Measurements from ENCODE around the gene CEP170B.
A peak's percentile ranks its signal among the peaks of the same experiment; 100 is the strongest.
"Not testable (repeated sequence)": the region's sequence is repeated elsewhere in the genome, so short reads cannot be mapped to it uniquely, and the experiment has no call there.

CEP170B gene

DNA sequence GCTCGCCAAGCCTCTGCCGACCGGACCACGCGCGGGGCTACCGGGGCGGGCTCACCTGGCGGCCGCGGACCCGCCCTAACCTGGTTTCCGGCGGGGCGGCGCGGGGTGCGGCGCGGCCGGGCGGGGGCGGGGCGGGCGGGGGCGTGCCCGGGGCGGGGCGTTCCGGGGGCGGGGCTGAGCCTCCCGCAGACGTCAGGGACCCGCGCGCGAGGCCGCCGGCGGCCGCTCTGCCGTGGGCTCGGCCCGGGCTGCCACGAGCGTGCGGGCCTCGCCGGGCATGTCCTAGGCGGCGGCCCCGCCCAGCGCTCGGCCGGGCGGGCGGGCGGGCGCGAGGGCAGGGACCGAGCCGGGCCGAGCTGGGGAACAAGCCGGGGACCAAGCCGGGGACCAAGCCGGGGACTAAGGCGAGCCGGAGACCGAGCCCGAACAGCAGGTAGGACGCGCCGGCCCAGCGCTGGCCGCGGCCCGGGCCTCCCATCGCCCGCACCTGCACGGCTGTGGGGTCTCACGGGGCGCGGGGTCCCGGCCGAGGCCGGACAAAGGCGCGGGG is at the start of gene CEP170B:
CEP170B (plus strand) TSS at position 188 of the 550 bp plus-strand sequence. CDS start 3,183 bp downstream, outside the sequence.
- peak; percentile 58 for DNase-seq (ENCODE audit: low spot score)

DNA sequence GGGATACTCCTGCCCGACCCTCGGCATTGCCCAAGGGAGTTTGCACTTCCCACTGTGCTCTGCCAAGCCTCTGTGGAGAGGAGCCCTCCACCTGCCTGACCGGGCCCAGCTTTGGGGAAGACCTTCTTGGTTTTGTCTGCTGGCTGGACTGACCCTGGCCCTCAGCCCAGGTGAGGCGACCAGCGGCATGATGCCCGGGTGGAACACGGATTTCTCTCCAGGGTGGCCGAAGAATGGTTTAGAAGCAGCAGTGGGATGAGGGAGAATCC is 48.5 kb upstream of the CEP170B start:
- no peak for DNase-seq (ENCODE audit: low spot score)

DNA sequence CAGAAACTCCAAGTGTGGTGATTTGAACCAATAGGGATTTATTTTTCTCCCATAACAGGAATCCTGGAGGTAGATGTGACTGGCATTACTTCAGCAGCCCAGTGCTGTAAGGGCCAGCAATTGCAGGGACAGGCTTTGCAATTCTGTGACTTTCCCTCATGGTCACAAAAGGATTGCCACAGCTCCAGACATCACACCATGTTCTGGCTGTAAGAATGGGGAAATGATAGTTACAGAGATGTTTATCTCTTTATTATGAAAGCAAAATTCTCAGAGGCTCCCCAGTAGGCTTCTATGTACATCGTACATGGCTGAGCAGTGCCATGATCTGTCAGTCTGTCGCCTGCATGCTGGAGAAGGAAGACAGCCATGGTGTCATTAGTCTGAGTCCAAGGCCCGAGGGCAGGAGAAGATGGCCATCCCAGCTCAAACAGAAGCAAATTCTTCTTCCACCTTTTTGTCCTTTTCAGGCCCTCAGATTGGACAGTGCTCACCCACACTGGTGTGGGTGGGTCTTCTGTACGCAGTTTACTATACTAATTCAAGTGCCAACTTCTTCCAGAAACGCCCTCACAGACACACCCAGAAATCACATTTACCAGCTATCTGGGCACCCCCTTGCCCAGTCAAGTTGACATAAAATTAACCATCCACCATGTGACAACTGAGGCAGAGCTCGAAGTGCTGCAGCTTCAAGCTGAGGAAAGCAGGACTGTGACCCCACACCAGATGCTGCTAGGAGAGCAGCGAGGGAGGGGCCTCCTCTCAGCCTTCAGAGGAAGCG is 46.9 kb upstream of the CEP170B start:
- DNase-seq (ENCODE audit: low spot score), result no peak

DNA sequence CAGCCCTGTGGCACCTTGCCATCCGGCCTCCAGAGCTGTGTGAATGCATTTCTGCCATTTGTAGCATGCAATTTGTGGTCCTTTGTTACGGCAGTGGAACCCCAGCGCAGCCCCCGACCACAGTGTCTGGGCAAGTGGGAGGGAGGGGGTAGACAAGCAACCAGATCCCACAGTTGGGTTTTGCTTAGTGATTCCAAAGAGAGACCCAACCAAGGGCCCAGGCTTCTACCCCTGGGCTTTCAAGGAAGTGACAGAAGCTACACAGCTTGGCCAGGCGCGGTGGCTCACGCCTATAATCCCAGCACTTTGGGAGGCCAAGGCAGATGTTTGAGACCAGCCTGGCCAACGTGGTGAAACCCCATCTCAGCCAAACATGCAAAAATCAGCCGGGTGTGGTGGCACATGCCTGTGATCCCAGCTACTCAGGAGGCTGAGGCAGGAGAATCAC is 46.3 kb upstream of the CEP170B start:
- no peak for DNase-seq (ENCODE audit: low spot score)

DNA sequence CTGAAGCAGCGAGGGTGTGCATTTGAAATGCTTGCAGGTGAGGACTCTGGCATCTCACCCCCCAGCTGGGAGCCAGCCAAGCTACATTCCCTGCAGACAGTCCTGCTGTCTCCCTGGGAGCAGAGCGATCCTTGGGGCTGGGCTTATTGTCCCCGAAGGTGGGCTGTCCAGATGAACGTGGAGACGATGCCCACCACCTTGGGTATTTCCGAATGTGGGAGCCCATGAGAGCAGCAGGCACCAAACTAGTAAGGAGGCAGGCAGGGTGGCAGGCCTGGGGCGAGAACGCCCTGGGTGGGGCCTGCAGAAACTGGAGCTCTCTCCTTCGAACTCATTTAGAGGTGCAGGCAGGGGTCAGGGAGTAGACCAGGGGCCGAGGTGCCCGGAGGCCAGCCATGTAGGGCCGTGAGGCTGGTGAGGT is 45.7 kb upstream of the CEP170B start:
- DNase-seq (ENCODE audit: low spot score), result no peak

DNA sequence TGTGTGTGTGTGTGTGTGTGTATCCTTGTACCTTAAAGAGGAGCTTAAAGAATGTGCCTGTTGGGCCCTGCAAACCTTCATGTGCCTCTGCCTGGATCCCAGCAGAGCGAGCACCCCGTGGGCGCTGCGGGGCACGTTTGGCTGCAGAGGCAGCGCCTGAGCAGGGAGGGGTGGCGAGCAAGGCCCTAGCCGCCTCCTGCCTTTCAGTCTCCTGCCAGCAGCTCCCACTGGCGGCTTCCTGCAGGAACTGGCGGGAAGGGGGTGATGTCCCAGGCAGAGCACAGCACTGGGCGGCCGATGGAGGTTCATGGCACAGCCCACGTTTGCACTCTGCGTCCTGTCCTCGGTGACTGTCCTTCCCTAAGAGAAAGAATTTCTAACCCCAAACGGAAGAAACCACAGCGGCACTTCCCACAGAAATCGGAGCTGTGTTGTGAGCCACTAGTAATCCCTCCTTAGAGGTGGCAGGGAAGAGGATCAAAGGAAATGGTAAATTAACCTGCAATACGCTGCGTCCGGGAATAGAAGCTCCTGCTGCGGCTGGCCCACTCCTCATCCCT is 44.3 kb upstream of the CEP170B start:
- DNase-seq (ENCODE audit: low spot score), result peak; percentile 93

DNA sequence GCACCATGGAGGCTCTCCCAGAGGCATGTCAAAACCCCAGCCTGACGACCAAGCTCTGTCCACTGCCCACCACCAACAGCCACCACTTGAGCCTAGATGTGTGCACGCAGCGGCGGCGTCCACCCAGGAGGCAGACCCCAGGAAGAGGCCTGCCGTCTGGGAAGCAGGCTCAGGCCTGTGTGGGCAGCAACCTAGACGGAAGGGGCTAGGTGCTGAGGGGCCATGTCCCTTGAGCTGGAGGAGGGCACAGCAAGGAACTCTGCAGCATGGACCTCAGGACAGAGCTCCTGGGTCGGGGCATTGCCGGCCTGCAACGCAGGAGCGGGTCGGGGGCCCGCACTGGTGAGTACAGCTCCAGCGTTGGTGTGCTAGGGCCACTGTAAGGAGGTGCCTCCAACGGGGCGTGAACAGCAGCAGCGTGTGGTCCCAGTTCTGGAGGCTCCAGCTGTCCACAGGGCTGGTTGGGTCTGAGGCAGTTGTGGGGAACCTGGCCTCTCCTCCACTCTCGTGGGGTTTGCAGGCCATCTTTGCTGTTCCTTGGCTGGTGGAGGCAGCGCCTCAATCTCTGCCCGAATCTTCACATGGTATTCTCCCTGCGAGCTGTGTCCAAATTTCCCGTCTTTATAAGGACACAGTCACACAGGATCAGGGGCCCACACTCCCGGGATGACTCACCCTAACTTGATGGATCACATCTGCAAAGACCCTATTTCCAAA is 43.7 kb upstream of the CEP170B start:
- no peak for DNase-seq (ENCODE audit: low spot score)

DNA sequence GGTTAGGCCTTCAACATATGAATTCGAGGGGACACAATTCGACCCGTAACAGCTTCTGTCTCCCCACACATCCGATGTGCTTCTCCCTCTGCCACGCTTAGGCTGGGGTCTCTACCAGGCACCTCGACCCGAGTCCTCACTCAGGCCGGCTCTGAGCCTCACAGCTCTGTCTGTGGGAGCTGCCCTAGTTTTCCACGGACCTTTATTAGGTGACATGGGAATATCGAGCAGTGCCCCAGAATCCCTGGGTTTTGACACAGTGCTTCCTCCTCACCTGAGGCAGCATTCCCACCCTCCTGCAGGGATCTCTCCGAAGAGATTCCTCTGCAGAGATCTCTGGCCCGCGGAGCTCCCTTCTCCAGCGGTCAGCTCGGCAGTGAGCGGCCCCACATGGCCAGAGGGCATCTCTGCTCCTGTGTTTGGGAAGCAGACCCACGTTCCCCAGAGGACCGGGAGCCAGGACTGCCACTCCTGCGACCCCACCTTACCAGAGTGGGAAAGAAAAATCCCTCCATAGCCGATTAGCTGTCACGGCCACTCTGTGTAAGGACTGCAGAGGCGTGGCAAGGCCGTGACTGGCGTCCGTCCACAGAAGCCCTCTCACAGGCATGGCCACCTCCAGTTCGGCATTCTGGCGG is 43.0 kb upstream of the CEP170B start:
- no peak for DNase-seq (ENCODE audit: low spot score)

DNA sequence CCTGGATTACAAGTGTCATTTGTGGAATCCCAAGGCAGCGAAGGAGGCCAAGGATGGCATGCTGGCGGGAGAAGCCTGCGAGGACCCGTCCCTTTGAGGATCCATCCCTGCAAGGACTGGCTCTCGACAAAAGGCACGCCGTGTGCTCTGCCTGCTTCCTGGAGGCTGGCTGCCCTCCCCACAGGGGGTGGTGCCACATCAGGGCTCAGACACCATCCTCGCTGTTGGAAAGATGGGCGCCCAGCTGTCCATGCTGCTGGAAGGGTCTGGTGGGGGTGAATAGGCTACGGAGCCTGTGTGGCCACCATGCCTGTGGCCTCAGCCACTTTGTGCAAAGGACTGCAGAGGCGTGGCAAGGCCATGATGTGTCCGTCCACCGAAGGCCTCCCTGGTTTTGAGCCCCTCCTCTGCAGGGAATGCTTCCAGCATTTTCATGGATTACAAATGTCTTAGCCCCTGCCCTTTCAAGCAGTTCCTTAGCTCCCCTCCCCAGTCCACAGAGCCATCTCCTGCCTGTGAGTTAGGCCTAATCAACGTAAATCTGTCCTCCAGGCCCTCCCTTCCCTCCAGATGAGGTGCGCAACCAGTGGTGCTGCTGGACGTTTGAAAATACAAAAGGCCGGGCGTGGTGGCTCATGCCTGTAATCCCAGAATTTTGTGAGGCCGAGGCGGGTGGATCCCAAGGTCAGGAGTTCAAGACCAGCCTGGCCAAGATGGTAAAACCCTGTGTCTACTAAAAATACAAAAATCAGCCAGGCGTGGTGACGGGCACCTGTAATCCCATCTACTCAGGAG is 42.0 kb upstream of the CEP170B start:
- DNase-seq (ENCODE audit: low spot score), result no peak

DNA sequence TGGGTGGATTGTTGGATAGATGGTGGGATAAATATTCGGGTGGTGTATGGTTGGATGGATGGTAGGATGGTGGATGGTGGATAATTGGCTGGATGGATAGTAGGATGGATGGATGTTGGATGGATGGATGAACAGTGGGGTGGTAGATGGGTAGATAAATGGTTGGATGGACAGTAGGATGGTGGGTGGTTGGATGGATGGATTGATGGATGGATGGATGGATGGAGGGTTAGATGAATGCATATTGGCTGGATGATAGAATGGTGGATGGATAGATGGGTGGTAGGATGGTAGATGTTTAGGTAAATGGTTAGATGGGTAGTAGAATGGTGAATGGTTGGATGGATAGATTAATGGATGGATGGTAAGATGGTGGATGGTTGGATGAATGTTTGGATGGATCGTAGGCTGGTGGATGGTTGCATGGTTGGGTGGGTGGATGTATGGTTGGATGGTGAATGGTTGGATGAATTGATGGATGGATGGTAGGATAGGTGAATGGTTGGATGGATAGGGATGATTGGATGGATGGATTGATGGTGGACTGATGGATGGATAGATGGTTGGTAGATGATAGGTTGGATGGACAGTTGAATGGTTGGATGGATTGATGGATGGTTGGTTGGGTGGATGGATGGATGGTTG is 40.6 kb upstream of the CEP170B start:
- DNase-seq (ENCODE audit: low spot score), result no peak

DNA sequence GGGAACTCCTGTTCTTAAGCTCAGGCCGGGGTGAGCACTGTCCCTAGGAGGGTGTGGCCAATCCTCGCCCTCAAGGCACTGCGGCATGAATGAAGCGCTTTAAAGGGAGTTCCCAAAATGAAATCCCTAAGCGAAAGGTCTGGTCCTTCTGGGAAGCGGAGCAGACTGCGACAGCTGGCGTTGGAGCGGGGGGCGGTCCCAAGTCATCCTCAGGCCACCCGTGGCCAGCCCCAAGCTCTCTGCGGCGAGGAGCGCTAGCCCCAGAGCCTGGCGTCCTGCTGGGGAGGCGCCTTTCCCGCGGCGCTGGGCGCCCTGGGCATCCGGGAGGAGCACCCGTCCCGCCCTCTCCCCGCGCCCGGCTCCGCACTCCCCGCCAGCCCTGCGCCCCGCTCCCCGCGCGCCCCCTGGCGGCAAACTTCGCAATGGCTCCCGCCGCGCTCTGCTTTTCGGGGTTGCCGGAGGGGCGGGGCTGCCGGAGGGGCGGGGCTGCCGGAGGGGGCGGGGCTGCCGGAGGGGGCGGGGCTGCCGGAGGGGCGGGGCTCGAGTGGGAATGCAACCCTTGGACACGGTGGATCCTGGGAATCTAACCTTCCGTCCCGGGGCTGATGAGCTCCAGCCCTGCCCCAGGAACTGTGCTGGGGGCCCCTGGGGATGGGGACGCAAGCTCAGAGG is 38.7 kb upstream of the CEP170B start:
- peak; percentile 83 for DNase-seq (ENCODE audit: low spot score)

DNA sequence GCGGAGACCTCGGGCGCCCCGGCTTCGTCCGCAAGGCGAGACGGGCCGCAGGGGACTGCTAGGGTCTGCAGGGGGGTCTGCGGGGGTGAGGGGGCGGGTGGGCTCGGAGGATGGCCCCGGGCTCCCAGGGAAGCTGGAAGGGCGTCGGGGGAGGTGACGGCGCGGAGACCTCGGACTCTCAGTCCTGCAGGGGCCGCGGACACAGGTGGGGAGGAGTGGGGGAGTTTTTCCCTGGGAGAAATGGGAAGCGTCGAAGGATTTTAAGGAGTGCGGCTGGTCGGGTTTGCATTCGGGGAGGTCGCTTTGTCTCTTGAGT is 38.2 kb upstream of the CEP170B start:
- DNase-seq (ENCODE audit: low spot score), result no peak

DNA sequence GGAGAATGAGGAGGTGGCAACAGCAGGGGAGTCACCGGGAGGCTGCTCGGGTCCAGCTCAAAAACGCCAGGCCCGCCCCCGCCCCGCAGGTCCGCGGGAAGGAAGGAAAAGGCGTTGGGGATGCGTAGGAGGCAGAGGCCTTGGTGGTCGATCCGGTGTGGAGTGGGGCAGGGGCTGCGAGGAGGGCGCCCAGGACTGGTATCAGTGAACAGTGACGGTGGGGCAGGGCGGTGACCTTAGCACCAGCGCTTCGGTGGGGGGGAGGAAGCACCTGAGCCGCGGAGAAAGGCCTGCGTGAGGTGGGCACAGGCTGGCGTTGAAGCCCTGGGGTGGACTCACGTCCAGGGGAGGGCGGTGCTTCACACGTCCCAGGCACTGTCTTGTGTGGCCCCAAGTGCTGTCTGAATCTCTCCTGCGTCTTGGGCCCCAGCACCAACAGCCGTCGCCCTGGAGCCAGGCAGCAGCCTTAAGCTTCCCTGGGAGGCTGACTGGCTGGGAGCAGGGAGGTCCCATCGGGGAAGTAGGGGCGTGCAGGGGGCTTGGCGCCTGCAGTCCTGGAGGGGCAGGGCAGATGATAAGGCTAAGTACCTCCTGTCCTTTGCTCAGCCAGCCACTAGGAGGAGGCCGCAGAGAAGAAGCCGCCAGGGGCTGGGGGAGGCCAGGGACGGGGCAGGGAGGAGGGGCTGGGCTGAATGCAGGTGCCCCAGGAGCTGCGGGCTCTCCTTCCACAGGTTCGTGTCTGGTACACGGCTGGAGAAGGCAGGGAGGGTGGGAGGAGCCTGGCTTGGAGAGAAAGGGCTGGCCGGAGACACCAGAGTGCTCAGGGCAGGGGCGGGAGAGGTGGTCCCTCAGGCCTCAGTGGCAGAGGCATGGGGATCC is 37.7 kb upstream of the CEP170B start:
- peak; percentile 62 for DNase-seq (ENCODE audit: low spot score)

DNA sequence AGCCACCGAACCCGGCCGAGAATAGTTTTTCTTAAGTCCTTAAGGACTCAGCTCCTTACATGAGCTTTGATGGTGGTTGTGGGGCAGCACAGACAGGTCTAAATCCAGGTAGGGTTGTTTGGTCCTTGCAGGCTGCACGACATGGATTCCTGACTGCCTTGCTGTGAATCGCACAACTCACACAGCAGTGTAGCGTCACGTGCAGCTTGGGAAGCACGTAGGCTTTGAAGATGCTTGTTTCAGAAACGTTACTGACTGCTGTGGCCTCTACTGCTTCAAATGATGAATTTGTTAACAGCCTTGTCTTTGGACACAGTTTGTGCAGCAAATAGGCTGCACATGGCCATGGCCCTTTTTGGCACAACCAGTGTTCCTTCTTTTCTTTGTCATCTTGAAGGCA is 34.3 kb upstream of the CEP170B start:
- DNase-seq (ENCODE audit: low spot score), result no peak

DNA sequence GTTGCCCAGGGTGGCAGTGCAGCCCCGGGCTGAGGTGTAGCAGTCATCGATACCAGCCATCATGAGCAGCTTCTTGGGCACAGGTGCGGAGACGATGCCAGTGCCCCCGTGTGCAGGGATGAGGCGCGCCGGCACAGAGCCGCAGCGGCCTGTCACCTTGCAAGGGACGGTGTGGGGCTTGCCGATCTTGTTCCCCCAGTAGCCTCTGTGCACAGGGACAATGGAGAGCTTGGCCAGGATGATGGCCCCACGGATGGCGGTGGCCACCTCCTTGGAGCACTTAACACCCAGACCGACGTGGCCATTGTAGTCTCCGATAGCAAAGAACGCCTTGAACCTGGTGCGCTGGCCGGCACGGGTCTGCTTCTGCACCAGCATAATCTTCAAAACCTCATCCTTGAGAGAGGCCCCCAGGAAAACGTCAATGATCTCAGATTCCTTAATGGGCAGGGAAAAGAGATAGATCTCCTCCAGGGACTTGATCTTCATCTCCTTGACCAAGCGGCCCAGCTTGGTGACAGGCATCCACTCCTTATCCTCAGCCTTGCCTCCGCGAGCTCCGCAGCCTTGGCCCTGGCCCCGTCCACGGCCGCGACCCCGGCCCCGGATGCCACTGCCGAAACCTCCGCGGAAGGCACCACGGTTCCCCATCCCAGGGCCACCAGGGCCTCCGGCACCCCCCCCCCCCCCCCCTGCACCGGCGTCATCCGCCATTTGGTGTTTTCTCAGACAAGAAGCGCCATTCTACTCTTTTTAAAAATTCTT is 28.7 kb upstream of the CEP170B start:
- DNase-seq (ENCODE audit: low spot score), result not testable (repeated sequence)

DNA sequence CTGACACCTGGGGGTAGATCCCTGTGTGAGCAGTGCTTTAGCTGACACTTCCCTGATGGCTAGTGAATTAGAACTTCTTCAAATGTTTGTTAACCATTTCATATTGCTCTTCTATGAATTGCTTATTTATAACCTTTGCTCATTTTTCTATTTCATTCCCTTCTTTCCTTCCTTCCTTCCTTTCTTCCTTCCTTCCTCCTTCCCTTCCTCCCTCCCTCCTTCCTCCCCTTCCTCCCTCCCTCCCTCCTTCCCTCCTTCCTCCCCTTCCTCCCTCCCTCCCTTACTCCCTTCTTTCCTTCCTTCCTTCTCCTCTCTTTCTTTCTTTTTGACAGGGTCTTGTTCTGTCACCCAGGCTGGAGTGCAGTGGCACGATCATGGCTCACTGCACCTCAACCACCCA is 23.3 kb upstream of the CEP170B start:
- no peak for DNase-seq (ENCODE audit: low spot score)

DNA sequence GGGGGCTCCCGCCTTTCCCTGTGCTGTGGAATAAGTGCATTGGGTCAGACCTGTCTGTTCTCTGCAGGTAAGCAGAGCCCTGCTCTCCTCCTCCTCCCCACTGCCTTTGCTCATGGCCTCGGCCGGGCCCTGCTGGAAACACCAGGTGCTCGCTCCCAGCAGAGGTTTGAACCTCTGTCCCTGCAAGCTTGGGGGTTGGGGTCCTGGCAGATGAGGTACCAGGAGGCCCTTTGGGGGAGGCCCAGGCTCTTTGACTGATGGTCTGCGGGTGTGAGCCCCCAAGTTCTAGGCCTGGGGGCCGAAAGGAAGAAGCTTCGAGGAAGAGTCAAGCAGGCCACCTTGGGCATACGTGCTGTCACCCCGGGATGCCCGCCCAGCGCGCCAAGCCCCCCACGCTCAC is 22.1 kb upstream of the CEP170B start:
- no peak for DNase-seq (ENCODE audit: low spot score)

DNA sequence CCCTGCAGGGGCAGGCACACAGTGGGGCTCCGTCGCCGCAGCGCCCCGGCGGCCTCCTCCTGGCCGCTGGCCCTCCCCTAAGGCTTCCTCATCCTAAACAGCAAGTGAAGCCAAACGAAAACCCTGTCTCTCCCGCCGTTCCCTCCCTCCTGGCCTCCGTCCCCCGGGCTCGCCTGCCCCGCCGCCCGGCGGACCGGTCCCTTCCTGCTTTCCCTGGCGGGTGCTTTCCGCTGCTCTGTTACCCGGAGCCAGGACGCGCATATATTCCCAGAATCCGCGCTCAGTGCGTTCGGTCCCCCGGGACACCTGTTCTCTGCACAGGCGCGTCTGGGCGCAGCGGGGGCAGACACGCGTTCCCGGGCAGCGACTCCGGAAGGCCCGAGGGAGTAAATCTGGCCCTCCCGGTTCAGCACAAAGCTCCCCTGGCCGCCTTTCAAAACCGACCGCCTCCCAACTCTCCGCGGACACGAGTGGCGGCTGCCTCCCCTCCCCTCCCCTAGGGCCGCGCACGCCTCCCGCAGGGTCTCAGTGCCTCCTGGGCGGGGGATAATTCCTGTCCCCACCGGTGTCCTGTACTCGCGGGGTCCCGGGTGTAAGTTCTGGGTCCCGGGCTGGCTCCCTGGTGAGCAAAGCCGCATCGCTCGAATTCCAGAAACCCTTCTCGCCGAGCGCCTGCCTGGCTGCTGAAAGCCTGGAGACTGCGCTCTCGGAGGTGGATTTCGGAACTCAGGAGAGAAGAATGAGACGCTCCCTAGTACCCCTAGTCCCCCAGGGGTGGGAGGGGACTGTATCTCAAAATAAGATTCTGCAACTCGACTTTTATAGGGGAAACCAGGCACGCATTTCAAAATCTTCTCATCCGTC is 21.4 kb upstream of the CEP170B start:
- DNase-seq (ENCODE audit: low spot score), result peak; percentile 33

All from SW480 (cell line).